ENCODE measurements around the gene TTBK2.

The TTBK2 gene

GRCh38 chr15:42730536-42730935 lies 190.0 kb downstream of the TTBK2 start:
- H3K9ac ChIP-seq (ENCODE audit: low read length), result no peak overlapping the region
- peaks cover 7% of the 10 kb centered on the region for H3K79me2 ChIP-seq (ENCODE audit: low read length)
- H3K9me3 ChIP-seq (replicated peaks; ENCODE audit: insufficient read depth, low read length), result no peaks in the 10 kb centered on the region
- H3K4me2 ChIP-seq (ENCODE audit: low read depth, low read length), result no peak overlapping the region
- no peaks in the 10 kb centered on the region for H4K20me1 ChIP-seq (ENCODE audit: insufficient read depth, low read length)
- no peak overlapping the region for H3K4me3 ChIP-seq (ENCODE audit: low read length)
- H3K9me2 ChIP-seq (replicated peaks; ENCODE audit: insufficient read depth, low read length), result no peaks in the 10 kb centered on the region
- no peaks in the 10 kb centered on the region for H3F3A ChIP-seq (ENCODE audit: insufficient read depth, low read length)
- H3K27ac ChIP-seq (ENCODE audit: low read length), result no peak overlapping the region
- H3K36me3 ChIP-seq (replicated peaks; ENCODE audit: insufficient read depth, low read length), result no peaks in the 10 kb centered on the region; the same call in 1 of the 2 replicates
- no peak for TF ChIP-seq EZH2 (optimal IDR thresholded peaks at IDR 0.05; ENCODE audit: low read depth, low read length)
- TF ChIP-seq EZH2phosphoT487 (IDR thresholded peaks at IDR 0.05; ENCODE audit: low read length), result no peak
- TF ChIP-seq, protein P1, sequence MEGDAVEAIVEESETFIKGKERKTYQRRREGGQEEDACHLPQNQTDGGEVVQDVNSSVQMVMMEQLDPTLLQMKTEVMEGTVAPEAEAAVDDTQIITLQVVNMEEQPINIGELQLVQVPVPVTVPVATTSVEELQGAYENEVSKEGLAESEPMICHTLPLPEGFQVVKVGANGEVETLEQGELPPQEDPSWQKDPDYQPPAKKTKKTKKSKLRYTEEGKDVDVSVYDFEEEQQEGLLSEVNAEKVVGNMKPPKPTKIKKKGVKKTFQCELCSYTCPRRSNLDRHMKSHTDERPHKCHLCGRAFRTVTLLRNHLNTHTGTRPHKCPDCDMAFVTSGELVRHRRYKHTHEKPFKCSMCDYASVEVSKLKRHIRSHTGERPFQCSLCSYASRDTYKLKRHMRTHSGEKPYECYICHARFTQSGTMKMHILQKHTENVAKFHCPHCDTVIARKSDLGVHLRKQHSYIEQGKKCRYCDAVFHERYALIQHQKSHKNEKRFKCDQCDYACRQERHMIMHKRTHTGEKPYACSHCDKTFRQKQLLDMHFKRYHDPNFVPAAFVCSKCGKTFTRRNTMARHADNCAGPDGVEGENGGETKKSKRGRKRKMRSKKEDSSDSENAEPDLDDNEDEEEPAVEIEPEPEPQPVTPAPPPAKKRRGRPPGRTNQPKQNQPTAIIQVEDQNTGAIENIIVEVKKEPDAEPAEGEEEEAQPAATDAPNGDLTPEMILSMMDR (IDR thresholded peaks at IDR 0.05; ENCODE audit: low read length), result no peak
- no peak overlapping the region for H2AFZ ChIP-seq (ENCODE audit: low read length)
- no peaks in the 10 kb centered on the region for H3K27me3 ChIP-seq (replicated peaks; ENCODE audit: insufficient read depth, low read length)
- no peak for DNase-seq
- peaks cover under 1% of the 10 kb centered on the region; the same call in 1 of the 2 replicates for H3K4me1 ChIP-seq (ENCODE audit: low read length)

GRCh38 chr15:42730135-42730534 lies 190.4 kb downstream of the TTBK2 start:
- Histone ChIP-seq H3K27me3 (replicated peaks; ENCODE audit: insufficient read depth, low read length) (no peaks in the 10 kb centered on the region), H3K9me2 (replicated peaks; ENCODE audit: insufficient read depth, low read length) (no peaks in the 10 kb centered on the region), H3K36me3 (replicated peaks; ENCODE audit: insufficient read depth, low read length) (no peaks in the 10 kb centered on the region; the same call in 1 of the 2 replicates), H3K4me3 (ENCODE audit: low read length) (no peak overlapping the region), H3K79me2 (ENCODE audit: low read length) (0 out of 2 replicates have a peak, but pooled peaks cover 3% of the 10 kb centered on the region), H4K20me1 (ENCODE audit: insufficient read depth, low read length) (no peaks in the 10 kb centered on the region), H3K9me3 (replicated peaks; ENCODE audit: insufficient read depth, low read length) (no peaks in the 10 kb centered on the region), H3K4me2 (ENCODE audit: low read depth, low read length) (no peak overlapping the region), H3K27ac (ENCODE audit: low read length) (no peak overlapping the region), H3K9ac (ENCODE audit: low read length) (no peak overlapping the region), H3F3A (ENCODE audit: insufficient read depth, low read length) (no peaks in the 10 kb centered on the region), H3K4me1 (ENCODE audit: low read length) (no peaks in the 10 kb centered on the region), H2AFZ (ENCODE audit: low read length) (no peak overlapping the region)
- TF ChIP-seq EZH2phosphoT487 (IDR thresholded peaks at IDR 0.05; ENCODE audit: low read length) (no peak), EZH2 (optimal IDR thresholded peaks at IDR 0.05; ENCODE audit: low read depth, low read length) (no peak)
- TF ChIP-seq, protein P1 (IDR thresholded peaks at IDR 0.05; ENCODE audit: low read length), result no peak
- no peak for DNase-seq

GRCh38 chr15:42729409-42729808 lies 191.2 kb downstream of the TTBK2 start:
- Histone ChIP-seq H3K4me2 (ENCODE audit: low read depth, low read length) (no peak overlapping the region), H3K36me3 (replicated peaks; ENCODE audit: insufficient read depth, low read length) (no peaks in the 10 kb centered on the region; the same call in 1 of the 2 replicates), H3F3A (ENCODE audit: insufficient read depth, low read length) (no peaks in the 10 kb centered on the region), H3K9me2 (replicated peaks; ENCODE audit: insufficient read depth, low read length) (no peaks in the 10 kb centered on the region), H3K27ac (ENCODE audit: low read length) (no peak overlapping the region), H4K20me1 (ENCODE audit: insufficient read depth, low read length) (no peaks in the 10 kb centered on the region), H3K27me3 (replicated peaks; ENCODE audit: insufficient read depth, low read length) (no peaks in the 10 kb centered on the region), H3K4me1 (ENCODE audit: low read length) (no peaks in the 10 kb centered on the region), H3K79me2 (ENCODE audit: low read length) (no peaks in the 10 kb centered on the region), H3K4me3 (ENCODE audit: low read length) (no peak overlapping the region), H3K9me3 (replicated peaks; ENCODE audit: insufficient read depth, low read length) (no peaks in the 10 kb centered on the region), H2AFZ (ENCODE audit: low read length) (no peak overlapping the region), H3K9ac (ENCODE audit: low read length) (no peak overlapping the region)
- DNase-seq, result no peak
- TF ChIP-seq EZH2 (optimal IDR thresholded peaks at IDR 0.05; ENCODE audit: low read depth, low read length), result no peak
- TF ChIP-seq, protein P1 (IDR thresholded peaks at IDR 0.05; ENCODE audit: low read length), result no peak

All from MM.1S (cell line).